Hematopoietic multipotent progenitor cell treated with erythropoietin and hydrocortisone succinate and interleukin-3 and kit ligand, for 15 days (in vitro differentiated cells): Measurements from ENCODE around the gene STX8.

ENCODE experiments used
- DNase-seq: peaks from one replicate; pipeline ENCODE4 v3.0.0-alpha.2; 2015; ENCODE audit warnings: low spot score

STX8 gene

DNA sequence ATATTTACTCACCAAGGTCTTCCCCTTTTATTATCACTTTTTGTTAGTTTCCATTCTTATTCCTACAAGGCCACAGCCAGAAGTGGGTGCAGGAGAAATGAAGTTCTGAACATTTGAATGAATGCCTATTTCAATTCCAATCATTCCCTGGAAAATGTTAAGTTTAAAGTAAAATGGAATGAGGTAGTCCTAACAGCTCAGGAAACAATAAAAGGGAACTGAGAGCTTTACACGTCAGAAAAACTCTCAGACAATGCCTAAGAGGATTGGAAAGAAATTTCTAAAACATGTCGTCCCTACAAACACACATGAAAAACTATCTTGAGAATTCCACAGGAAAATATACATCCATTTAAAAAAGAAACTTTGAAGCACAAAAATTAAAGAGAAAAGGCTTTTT lies 238.8 kb downstream of the STX8 start:
- DNase-seq, result no peak

DNA sequence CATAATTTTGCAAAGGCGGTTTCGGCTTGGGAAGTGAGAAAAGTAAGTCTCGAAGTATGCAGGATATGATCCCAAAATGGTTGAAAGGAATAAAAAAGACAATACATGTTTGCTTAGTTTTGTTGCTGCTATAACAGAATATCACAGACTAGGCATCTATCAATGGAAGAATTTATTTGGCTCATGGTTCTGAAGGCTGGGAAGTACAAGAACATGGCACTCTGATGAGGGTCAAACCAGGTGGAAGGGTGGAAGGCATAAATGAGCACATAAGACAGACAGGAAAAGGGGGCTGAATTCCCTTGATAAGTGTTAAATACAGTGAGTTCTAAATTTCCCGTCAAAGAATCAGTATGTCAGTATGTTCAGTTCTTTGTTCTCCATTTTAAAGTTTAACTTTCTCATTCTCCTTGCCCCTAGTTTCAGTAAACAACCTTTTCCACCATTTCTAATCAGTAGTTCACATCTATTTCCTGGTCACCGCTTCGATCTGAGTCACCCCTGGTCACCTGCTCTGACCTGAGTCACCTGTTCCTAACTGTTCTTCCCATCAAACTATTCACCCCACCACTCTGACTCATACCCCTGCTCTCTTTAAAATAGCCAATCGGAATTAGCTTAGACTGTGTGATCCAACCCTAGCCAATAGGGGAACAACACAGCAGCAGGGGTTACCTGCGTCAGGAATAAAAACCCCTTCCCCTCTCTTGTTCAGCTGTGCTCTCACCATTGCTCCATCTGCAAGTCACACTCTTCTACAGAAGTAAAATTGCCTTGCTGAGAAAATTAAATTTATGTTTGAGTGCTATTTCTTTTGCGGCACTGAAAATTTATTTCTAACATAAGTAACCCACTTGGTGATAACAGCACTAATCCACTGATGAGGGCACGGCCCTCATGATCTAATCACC lies 240.8 kb downstream of the STX8 start:
- DNase-seq, result no peak

DNA sequence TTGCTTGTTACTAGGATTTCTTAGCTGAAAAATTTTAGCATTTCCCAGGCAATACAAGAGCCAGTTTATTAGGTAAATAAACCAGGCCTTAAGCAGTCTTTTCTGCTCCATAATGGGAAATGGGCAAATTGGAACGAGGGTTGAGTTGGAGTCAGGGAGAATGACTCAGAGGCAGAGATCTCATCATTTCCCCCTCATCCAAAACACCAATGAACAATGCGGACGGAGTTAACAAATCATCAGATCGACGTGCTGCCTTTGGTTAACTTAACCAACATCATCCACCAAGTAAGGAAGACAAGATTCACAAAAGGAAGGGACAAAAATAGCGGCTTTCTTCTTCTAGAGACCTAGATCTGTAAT lies 243.5 kb downstream of the STX8 start:
- no peak for DNase-seq

DNA sequence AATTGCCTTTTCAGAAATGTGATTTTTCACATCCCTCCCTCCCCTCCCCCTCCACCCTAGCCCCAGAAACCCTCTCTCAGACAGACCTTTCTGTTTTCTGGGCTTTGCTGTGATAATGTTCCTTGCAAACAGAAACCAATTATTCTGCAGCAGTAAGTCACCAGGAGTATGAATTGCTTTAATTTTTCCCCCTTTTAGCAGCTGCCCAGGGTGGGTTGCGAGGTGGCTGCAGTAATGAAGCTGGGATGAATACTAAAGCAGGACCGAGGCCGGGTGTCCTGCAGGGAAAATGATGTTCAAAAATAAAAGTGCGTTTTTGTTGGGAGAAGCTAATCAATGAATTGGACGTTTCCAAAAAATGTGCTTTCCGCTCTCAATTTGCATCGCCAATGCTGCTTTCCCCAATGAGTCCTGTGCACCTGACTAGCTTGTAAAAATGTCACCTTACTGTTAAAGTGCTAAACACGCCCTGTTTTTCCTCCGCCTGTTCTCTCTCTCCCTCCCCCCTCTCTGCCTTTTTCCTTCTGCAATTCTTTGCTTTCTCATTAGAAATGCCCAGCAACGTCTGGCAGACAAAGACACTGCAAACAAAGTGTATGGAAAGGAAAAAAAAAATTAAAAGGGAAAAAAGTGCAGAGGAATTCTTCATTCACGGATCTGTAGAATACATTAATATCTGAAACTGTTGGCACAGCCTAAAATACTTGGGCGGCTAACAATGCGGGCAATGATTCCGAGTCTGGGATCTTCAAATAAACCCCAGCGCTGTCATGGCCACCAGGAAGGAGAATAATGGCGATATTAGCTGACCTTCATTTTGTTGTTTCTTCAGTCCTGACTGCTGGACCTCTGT lies 244.1 kb downstream of the STX8 start:
- no peak for DNase-seq

DNA sequence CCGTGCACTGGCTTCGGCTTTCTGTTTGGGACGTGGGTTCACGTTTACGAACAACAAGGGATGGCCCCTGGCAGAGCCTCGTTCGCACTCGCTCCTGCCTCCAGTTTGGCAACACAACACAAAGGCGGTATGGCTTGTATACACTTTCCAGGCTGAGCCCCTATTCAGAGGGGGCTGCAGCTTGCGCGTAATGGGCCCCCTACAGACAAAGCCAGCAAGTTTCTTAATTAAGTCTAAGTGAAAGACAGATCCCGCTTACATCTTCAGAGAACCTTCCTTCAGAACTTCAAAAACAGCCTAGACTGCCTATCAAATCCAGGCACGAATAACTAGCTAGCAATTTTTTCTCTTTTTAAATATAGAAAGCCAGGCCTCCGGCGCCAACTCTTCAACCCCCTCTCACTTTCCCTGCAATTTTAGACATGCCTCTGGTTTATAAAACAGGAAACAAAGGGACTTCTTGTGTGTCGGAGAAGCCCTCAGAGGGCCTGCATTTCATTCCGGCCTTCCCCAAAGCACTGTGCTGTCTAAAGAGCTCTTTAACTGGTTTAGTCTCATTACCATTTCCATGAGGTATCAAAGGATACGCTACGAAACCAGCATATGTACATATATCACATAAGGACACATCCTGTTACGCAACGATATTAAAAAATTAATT lies 244.9 kb downstream of the STX8 start:
- no peak for DNase-seq

DNA sequence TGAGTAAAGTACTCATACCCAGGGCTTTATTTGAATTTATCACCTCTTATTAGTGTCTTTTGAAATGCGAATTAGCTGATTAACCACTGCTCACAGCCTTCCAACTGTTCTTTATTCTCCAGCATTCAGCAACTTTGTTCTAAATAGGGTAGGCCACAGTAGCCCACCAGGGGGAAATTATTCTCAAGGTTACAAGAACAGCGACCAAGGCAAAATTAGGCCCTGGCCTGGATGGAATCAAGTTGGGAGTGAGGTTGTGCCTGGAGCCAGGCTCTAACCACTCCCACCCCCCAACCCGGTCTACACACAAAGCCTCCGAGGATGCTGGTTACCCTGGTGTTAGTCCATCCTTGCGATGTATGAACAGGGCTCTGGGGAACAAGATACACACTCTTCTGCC lies 245.5 kb downstream of the STX8 start:
- no peak for DNase-seq

DNA sequence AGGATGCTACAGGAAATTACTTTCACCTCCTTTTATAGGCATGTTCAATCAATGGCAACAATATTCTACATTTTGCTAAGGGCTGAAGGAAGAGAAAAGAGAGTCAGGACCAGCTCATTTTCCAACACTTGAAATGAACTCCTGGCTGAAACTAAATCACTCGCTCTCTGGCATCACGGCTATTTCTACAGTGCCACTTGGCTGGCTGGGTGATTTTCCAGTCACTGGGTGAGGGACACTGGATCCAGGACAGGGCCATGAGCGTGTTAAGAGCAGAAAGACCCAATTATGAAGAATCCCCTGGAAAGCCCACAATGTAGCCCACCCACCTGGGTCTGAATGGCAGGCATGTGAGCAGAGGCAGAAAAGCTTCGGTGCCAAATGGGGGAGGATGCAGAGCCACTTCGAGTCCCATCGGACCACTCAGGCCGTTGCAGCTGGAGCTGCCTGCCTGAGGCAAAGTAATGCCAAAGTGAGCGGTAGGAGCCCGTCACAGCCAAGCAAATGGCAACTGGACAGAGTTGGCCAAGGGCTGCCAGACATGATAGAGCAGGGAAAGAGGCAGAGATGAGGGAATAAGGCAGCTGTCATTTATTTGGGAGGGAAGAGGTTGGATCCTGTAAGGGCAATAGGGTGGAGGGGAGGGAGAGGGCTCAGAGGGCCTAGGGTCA lies 246.2 kb downstream of the STX8 start:
- no peak for DNase-seq

DNA sequence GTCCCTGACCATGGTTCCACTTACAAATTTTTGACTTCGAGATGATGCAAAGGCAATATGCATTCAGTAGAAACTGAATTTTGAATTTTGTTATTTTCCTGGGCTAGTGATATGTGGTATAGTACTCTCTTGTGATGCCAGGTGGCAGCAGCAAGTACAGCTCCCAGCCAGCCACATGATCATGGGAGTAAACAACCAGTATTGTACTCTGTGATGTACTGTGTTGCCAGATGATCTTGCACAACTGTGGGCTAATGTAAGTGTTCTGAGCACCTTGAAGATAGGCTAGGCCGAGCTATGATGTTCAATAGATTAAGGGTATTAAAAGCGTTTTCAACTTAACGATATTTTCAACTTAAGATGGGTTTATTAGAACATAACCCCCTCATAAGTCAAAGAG lies 250.8 kb downstream of the STX8 start:
- DNase-seq, result no peak

DNA sequence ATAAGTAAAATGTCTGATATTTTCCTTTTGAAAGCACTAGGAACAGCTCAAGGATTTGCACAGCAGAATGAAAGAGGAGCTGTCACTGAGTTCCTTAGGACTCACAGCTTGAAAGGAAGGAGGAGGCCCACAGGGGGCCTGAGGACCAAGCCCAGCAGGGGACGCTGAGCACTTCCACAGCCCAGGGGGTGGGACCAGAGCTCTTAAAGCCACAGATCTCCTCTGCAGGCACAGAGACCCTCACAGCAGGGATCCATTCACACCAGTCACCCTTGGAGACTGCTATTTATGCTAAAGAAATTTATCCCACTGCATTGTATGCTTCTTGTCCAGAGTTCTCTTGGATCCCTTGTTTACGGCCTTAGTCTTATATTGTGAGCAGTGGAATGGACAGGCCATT lies 253.3 kb downstream of the STX8 start:
- DNase-seq, result no peak

DNA sequence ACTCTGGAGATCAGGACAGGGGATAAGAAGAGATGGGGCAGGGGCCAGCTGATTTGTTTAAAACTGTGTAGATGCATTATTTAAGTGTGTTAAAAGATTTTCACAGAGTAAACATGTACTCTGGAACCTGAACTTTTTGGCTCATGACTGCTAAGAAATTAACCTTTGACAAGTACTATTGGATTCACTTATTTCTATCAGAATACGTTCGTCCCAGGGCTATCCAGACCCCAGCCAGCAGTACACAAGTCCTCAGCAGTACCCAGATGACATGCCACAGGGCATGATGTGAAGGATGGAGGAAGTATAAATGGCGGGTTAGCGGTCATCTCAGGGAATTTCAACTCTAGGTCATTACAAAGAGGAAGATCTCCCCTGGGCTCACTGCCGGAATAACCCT lies 253.7 kb downstream of the STX8 start:
- DNase-seq, result no peak

DNA sequence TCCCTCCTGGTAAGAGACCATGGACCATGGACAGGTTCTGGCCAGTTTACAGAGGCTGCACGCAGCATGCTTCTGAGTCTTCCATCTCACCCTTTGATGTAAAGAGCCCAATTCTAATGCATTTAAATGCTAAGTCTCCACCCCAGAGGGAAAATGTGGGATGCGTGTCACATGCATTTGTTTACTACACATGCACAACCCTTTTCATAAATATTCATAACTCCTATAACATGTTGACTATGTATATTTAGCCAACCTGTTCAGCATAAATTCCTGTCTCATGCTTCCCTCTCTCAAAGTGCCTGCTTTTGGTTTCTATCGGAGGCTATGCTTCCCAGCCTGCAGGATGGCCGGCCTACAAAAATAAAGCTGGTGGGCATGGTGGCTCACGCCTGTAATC lies 260.3 kb downstream of the STX8 start:
- no peak for DNase-seq

DNA sequence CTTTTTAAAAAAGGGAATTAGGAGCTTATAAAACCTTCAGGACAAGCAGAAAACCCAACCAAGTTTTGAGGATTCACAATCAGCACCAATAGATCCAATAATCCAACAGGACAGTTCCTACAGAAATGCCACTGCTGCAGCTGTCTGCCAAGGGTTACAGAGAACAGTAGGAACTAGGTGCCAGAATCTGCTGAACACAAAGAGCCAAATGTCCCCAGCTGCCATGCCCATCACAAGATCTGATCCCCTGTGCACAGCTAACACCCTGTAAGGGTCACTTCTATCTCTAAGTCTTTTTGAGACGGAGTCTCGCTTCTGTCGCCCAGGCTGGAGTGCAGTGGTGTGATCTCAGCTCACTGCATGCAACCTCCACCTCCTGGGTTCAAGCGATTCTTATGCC lies 262.3 kb downstream of the STX8 start:
- DNase-seq, result no peak

DNA sequence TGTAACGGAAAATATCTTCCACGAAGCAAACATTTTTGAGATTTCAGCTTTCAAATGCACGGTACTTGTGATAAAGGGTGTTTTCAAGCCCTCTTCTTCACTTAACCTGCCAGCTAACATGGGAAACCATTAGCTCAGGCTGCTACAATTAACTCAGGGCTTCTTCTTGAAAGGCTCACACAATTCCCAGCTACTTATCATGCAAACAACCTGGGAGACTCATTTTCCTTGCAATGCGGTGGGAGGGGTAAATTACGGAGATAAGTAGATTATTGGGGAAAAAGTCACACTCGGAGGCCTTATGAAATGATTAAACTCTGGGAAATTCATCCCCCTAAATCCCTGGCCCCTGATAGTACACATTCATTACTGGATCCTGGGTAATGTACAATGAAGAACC lies 266.4 kb downstream of the STX8 start:
- DNase-seq, result no peak

DNA sequence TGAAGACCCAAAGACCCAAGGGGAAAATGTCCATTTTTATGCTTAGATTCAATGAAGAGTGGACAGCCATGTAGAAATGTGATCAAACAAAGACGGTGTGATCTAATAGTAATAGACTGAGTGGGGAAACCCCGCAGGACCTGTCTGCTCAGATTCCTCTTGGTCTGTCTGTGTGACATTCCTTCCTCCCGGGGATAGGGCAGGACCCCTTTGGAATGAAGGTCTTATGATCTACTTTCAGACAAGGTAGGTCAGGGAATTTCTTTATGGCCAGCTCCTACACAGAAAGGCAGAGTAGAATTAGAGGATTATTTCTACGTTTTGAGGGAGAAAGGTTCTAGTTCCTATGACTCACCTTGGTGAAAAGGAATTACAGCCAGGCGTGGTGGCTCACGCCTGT lies 267.6 kb downstream of the STX8 start:
- no peak for DNase-seq

DNA sequence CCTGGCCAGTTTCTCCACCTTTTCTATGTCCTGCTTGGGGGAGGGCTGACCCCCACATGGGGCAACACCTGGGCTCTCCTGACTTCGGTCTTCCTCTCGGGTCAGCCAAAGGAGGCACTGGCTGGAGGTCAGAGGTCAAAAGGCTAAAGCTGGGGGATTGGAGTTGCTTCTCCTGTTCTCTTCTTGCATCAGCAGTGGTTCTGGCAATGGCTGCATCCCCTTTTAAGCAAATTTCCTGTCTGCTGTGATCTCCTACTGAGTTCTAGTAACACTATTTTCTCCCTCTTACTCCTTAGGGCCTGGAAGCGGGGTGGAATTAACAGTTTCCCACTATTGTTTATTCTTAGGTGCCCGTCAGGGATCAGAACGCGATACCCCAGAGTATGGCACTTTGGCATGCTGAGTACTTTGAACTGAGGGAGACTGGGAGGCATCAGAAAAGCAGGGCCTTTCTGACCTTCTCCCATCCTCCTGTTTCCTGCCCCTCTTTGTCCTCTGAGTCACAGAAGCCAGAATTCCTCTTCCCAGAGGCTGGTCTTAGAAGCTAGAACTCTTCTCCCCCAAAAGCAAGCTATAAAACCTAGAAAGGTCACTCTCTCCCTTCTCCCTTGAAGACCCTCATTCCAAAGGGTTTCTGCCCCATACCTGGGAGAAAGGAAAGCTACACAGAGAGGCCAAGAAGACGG lies 268.2 kb downstream of the STX8 start:
- no peak for DNase-seq

DNA sequence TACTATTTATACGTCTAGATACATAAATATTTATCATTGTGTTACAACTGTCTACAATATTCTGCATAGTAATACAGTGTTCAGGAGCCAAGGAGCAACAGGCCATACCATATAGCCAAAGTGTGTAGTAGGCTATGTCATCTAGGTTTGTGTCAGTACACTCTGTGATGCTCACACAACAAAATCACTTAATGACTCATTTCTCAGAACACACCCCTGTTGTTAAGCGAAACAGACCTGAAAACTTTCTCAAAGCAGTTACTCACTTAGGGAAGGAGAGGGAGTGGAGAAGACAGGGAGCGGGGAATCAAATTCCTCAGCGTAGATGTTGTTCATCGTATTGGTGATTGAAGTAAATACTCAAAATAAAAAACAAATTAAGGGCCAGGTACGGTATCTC lies 269.5 kb downstream of the STX8 start:
- DNase-seq, result no peak

DNA sequence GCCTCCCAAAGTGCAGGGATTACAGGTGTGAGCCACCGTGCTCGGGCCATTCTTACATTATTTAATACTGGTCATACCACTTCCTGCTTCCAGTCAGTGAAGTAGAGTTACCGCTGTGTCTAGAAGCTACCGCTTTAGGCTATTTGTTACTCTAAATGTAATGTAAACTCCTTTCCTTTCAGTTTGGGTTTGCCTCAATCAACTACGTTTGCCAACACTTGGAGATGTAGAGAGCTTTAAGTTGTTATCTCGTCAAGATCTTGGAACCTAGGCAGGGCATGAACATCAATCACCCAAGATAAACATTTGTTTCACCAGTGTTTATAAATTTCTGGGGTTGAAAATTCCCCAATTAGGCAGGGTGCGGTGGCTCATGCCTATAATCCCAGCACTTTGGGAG lies 275.9 kb downstream of the STX8 start:
- no peak for DNase-seq

DNA sequence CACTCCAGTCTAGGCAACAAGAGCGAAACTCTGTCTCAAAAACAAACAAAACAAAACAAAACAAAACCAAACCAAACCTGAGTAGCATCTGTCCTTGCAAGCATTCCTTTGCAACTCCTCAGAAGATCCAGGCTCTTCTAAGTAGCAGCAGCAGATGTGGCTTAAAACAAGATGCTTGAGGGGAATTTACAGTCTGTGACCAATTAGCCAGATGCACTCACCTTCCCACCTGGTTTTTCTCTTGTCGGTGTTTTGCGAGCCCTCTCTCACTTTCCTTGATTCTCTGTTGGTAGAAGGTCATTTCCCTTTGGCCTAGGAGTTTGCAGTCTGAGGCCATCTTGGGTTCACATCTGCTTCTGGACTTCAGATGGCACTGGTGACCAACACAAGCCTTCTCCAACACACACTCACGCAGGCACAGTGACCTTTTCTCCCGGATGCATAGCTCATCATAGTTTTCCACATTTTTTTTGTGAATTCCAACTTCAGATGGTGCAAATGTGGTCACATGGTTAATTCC lies 276.8 kb downstream of the STX8 start:
- no peak for DNase-seq

DNA sequence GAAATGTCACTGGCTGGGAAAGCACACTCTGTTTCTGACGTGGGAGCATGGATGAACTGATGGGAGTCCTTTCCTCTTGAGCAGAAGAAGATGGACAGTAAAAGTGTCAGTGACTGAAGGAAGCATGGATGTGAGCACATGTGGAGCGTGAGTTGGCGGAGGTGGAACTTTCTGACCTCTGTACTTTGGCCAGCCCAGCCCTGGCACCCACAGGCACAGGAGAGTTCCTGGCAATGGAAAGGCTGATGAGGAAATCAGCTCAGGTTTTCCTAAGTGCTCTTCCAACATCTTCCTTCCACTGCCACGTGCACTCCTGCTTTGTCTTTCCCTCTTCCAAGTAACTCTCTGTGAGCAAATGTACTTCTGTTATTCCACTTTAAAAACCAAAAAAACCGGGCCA lies 277.5 kb downstream of the STX8 start:
- DNase-seq, result no peak

DNA sequence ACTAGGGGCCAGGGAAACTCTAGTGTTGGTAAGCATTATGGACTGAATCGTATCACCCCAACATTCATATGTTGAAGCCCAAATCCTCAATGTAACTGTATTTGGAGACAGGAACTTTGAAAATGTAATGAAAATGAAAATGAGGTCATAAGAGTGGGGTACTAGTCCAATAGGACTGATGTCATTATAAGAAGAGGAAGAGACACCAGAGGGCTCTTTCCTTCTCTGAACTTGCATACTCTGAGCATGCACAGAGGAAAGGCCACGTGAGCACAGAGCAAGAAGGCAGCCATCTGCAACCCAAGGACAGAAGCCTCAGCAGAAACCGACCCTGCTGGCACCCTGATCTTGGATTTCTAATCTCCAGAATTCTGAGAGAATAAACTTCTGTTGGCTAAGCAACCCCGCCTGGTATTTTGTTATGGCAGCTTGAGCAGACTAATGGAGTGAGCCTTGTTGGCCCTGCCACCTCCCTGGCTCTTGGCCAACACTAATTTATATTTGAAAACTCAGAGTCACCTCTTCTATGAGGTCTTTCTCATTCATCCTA lies 280.9 kb downstream of the STX8 start:
- DNase-seq, result no peak

DNA sequence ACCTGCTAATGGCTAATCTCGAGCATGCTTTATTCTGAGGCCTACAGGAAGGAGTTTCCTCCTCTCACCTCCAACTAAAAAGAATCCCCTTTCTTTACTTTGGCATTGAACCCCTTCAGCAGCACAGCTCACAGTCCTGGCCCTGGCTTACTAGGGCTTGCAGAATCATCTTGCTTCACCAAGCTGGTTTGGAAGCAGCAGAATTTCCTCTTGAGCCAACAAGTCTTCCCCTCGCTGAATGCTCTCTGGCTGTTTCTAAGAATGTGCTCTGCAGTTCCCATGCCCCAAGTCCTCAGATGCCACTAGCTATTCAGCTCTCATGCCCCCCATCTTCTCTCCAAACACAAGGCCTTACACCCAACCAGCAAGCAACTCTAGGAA lies 283.1 kb downstream of the STX8 start:
- no peak for DNase-seq
